ENCODE results near the gene GALK2. TPM values are rescaled to one million over a fixed set of nuclear protein-coding genes. Genes with fewer than 3 reads are reported as not detected.

The GALK2 gene
- total RNA-seq, 1 experiment from 2014 or later = 29.0 TPM

DNA sequence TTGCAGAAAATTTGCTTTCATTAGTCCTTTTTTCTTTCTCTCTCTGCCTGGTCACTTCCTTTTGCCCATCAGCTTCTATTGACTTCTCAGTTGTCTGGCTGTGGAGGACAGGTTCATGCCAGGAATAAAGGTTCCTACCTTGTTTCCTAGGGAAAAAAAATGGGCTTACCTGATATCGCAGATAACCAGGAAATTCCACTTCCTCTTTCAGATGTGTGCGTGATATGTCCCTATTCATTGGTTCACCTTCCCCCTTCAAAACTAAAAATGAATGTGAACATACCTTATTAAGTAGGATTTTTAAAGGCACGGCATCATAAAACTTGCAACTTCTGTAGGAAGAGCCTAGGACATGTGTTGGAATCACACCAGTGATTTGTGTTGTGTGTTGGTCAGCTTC is 133.0 kb downstream of the GALK2 start:
- no peak overlapping the region for H3K4me3 ChIP-seq
- H3K4me2 ChIP-seq = no peak overlapping the region
- no peaks in the 10 kb centered on the region for H3K27me3 ChIP-seq (ENCODE audit: insufficient read depth, low read depth)
- H3K4me1 ChIP-seq (replicated peaks; ENCODE audit: insufficient read depth) = peaks cover 8% of the 10 kb centered on the region; the same call in 1 of the 2 replicates
- no peaks in the 10 kb centered on the region for H4K20me1 ChIP-seq (ENCODE audit: insufficient read depth)
- H3K79me2 ChIP-seq (ENCODE audit: low read depth) = no peaks in the 10 kb centered on the region
- DNase-seq = no peak
- ChIA-PET POLR2A (ENCODE audit: unreplicated experiment) (no interaction called here), CTCF (no interaction called here)
- H3K9me3 ChIP-seq (ENCODE audit: insufficient read depth, low read depth) = no peaks in the 10 kb centered on the region
- H2AFZ ChIP-seq = no peak overlapping the region
- no peaks in the 10 kb centered on the region for H3F3A ChIP-seq (ENCODE audit: insufficient read depth, low read depth)
- TF ChIP-seq EZH2 (IDR thresholded peaks at IDR 0.05; ENCODE audit: low read depth) = no peak
- TF ChIP-seq, protein P1, sequence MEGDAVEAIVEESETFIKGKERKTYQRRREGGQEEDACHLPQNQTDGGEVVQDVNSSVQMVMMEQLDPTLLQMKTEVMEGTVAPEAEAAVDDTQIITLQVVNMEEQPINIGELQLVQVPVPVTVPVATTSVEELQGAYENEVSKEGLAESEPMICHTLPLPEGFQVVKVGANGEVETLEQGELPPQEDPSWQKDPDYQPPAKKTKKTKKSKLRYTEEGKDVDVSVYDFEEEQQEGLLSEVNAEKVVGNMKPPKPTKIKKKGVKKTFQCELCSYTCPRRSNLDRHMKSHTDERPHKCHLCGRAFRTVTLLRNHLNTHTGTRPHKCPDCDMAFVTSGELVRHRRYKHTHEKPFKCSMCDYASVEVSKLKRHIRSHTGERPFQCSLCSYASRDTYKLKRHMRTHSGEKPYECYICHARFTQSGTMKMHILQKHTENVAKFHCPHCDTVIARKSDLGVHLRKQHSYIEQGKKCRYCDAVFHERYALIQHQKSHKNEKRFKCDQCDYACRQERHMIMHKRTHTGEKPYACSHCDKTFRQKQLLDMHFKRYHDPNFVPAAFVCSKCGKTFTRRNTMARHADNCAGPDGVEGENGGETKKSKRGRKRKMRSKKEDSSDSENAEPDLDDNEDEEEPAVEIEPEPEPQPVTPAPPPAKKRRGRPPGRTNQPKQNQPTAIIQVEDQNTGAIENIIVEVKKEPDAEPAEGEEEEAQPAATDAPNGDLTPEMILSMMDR (conservative IDR thresholded peaks at IDR 0.05) = no peak
- no TSS peak for BruUV-seq (replicated peaks)
- no peak overlapping the region for H3K27ac ChIP-seq
- intact Hi-C loops (cut with micrococcal nuclease; ENCODE audit: unreplicated experiment) = no loop called here
- H3K36me3 ChIP-seq (ENCODE audit: low read depth) = 0 out of 2 replicates have a peak, but pooled peaks cover 4% of the 10 kb centered on the region
- H3K9me2 ChIP-seq (ENCODE audit: insufficient read depth) = no peaks in the 10 kb centered on the region

DNA sequence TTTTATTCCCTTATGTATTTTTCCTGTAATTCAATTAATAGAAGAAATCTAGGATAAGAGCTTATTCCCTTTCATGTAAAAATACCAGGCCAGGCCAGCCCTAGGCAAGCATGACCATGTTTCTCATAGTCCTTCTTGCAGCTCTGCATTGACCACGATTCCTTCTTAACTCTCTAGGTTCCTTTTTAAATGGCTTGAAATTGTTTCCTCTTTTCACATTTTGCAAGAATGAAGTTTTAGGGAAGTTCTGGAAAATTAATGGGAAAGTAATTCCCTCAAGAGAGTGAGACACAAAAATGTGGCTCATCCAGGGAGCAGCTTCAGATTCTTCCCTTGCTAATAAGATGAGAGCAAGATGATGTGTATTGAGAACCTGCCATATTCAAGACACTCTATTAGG is 136.5 kb downstream of the GALK2 start:
- no peak for DNase-seq
- no peaks in the 10 kb centered on the region for H3K4me1 ChIP-seq (replicated peaks; ENCODE audit: insufficient read depth)
- H3K27me3 ChIP-seq (ENCODE audit: insufficient read depth, low read depth) = no peaks in the 10 kb centered on the region
- BruUV-seq (replicated peaks) = no TSS peak
- H3K4me3 ChIP-seq = no peak overlapping the region
- POLR2A ChIA-PET (ENCODE audit: unreplicated experiment) = no interaction called here
- intact Hi-C loops (cut with micrococcal nuclease; ENCODE audit: unreplicated experiment) = no loop called here
- H3F3A ChIP-seq (ENCODE audit: insufficient read depth, low read depth) = no peaks in the 10 kb centered on the region
- no peak overlapping the region for H2AFZ ChIP-seq
- H4K20me1 ChIP-seq (ENCODE audit: insufficient read depth) = no peaks in the 10 kb centered on the region
- CTCF ChIA-PET = no interaction called here
- H3K27ac ChIP-seq = no peak overlapping the region
- H3K36me3 ChIP-seq (ENCODE audit: low read depth) = no peaks in the 10 kb centered on the region
- H3K4me2 ChIP-seq = no peak overlapping the region
- no peaks in the 10 kb centered on the region for H3K9me2 ChIP-seq (ENCODE audit: insufficient read depth)
- H3K79me2 ChIP-seq (ENCODE audit: low read depth) = no peaks in the 10 kb centered on the region
- no peaks in the 10 kb centered on the region for H3K9me3 ChIP-seq (ENCODE audit: insufficient read depth, low read depth)
- no peak for TF ChIP-seq EZH2 (IDR thresholded peaks at IDR 0.05; ENCODE audit: low read depth)
- TF ChIP-seq, protein P1 (conservative IDR thresholded peaks at IDR 0.05) = no peak

DNA sequence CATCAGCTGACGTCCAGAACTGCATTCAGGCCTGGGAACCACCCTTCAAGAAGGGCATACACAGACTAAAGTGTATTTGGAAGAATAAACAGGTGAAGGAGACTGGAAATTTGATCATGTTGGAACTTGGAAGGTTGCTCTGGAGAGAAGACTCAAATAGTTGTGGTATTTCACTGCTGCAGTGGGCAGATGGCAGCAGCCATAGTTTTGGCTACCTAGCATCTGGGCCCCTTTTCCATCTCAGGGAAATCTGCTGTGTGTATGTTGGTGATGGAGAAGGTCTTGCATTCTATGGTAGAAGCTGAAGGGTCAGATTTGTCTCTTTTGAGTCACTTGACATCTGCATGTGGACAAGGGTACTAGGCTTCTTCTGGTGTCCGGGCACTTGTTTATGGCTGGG is 138.6 kb downstream of the GALK2 start:
- DNase-seq = no peak
- POLR2A ChIA-PET (ENCODE audit: unreplicated experiment) = interaction anchor here (0.6 kb wide), 1 partner anchor 1237 kb away, joined by 4 read pairs; no protein-coding TSS in a partner anchor
- H3K27ac ChIP-seq = no peak overlapping the region
- H3K27me3 ChIP-seq (ENCODE audit: insufficient read depth, low read depth) = no peaks in the 10 kb centered on the region
- no peak for TF ChIP-seq EZH2 (IDR thresholded peaks at IDR 0.05; ENCODE audit: low read depth)
- TF ChIP-seq, protein P1 (conservative IDR thresholded peaks at IDR 0.05) = no peak
- H3K9me2 ChIP-seq (ENCODE audit: insufficient read depth) = no peaks in the 10 kb centered on the region
- no peaks in the 10 kb centered on the region for H3K36me3 ChIP-seq (ENCODE audit: low read depth)
- no peaks in the 10 kb centered on the region for H3F3A ChIP-seq (ENCODE audit: insufficient read depth, low read depth)
- no peak overlapping the region for H2AFZ ChIP-seq
- no peak overlapping the region for H3K4me2 ChIP-seq
- CTCF ChIA-PET = no interaction called here
- H4K20me1 ChIP-seq (ENCODE audit: insufficient read depth) = no peaks in the 10 kb centered on the region
- intact Hi-C loops (cut with micrococcal nuclease; ENCODE audit: unreplicated experiment) = no loop called here
- H3K4me1 ChIP-seq (replicated peaks; ENCODE audit: insufficient read depth) = no peaks in the 10 kb centered on the region
- H3K9me3 ChIP-seq (ENCODE audit: insufficient read depth, low read depth) = no peaks in the 10 kb centered on the region
- no peak overlapping the region for H3K4me3 ChIP-seq
- BruUV-seq (replicated peaks) = no TSS peak
- no peaks in the 10 kb centered on the region for H3K79me2 ChIP-seq (ENCODE audit: low read depth)
